ENCODE results near the gene PPP1R16B.
"Not testable (repeated sequence)": the region's sequence is repeated elsewhere in the genome, so short reads cannot be mapped to it uniquely, and the experiment has no call there.

The PPP1R16B gene

DNA sequence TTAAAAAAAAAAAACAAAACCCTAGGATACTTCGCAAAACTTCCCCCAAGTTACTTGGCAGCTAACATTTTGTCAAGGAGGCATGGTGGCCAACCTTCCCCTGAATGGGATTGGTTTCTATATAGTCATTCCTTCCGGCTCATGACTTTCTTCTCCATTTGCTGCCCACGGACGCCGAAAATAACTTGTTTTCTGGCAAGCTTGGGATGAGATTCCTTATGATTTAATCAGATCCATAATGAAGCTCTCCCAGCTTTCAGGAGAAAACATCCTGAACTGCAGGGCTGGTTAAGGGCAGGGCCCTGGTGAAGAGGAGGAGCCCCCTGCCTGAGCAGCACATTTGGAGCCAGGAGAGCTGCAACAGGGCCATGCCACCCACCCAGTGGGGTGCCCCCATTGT lies 49.9 kb downstream of the PPP1R16B start:
- DNase-seq: no peak

DNA sequence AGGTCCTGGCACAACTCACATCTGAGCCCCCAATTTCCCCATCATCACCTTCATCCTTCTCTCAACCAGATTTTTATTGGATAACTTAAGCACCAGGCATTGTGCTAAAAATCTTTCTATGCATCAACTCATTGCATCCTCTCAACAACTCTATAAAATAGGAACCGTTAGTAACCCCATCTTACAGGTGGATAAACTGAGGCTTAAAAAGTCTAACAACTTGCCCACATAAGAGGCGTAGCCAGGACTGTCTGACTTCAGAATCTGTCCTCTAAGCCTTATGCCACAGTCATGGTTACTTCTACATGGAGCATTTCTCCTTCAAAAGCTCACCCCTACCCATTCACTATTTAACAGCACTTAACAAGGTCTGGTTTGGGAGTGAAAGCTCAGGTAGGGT lies 51.1 kb downstream of the PPP1R16B start:
- no peak for DNase-seq

GRCh38 chr20:38857703-38858102 lies 52.2 kb downstream of the PPP1R16B start:
- no peak for DNase-seq

- DNase-seq: no peak
Observed at GRCh38 chr20:38859070-38859690, 53.7 kb downstream of the PPP1R16B start.

- DNase-seq: not testable (repeated sequence)
Observed at GRCh38 chr20:38859857-38860256, 54.4 kb downstream of the PPP1R16B start.

DNA sequence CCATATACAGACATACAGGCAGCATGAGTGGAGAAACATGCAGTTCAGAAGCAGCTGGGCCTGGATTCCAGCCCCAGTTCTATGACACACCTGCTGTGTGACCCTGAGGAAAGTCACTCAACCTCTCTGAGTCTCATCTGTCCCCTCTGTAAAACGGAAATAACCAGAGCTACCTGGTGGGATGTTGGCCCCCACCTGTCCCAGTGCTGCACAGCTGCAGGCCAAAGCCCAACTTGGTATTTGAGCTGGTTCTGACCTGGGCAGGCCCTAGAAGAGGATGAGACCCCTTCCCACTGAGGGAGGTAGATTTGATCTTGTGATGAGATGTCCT lies 55.5 kb downstream of the PPP1R16B start:
- DNase-seq: no peak

GRCh38 chr20:38862226-38862625 lies 56.7 kb downstream of the PPP1R16B start:
- DNase-seq: no peak

- no peak for DNase-seq
Observed at GRCh38 chr20:38863024-38863851, 57.7 kb downstream of the PPP1R16B start.

DNA sequence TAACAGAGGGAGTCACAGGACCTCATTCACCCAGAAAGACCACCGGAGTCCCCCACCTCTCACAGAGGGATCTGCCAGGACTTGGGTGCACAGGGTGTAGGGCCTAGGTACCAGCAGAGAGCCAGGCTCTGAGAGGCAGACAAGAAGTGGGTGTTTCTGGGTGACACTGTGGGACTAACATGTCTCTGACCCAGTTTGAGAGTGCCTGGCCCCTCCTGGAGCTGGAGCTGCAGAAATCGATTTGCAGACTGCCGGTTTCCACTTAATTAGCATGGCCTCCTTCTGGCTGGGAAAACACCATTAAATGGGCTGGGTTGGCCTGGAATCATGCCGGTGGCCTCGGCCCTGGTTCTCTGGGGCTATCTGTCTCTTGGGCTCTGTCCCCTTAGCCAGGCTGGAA lies 59.2 kb downstream of the PPP1R16B start:
- no peak for DNase-seq

GRCh38 chr20:38866265-38867061 lies 61.0 kb downstream of the PPP1R16B start:
- no peak for DNase-seq

DNA sequence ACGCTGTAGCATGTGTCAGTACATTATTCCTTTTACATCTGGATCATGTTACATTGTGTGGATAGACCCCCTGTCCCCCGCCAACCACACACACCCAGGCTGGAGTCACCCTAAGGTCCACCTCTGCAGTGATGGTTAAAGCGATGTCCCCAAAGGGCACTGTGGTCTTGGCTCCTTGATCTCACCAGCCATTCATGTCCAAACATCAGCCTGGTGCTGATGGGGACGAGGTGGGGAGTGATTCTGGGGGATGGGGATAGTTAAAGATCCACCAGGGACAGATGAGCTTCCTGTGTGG lies 61.5 kb downstream of the PPP1R16B start:
- DNase-seq: no peak

- no peak for DNase-seq
Observed at GRCh38 chr20:38870733-38871559, 65.4 kb downstream of the PPP1R16B start.

- DNase-seq: no peak
Observed at GRCh38 chr20:38871560-38871953, 66.1 kb downstream of the PPP1R16B start.

DNA sequence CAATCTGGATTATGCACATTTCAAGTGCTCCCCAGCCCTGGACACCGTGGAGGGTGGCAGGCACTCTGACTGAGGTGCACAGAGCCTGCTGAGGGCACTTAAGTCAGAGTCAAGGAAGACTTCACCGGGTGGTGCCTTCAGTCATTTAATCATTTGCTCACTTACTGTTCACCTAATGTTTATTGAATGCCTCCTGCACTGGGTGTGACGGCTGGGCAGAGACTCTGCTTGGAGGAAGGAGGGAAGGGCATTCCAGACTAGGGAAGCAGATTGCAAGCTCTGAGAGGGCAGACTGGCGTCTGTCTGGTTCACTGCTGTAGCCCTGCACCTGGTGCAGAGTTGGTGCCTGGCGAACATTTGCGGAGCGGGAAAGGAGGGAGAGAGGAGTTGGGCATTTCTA lies 66.5 kb downstream of the PPP1R16B start:
- DNase-seq: no peak

- no peak for DNase-seq
Observed at GRCh38 chr20:38872491-38873049, 67.1 kb downstream of the PPP1R16B start.

GRCh38 chr20:38873050-38873581 lies 67.6 kb downstream of the PPP1R16B start:
- DNase-seq: no peak

DNA sequence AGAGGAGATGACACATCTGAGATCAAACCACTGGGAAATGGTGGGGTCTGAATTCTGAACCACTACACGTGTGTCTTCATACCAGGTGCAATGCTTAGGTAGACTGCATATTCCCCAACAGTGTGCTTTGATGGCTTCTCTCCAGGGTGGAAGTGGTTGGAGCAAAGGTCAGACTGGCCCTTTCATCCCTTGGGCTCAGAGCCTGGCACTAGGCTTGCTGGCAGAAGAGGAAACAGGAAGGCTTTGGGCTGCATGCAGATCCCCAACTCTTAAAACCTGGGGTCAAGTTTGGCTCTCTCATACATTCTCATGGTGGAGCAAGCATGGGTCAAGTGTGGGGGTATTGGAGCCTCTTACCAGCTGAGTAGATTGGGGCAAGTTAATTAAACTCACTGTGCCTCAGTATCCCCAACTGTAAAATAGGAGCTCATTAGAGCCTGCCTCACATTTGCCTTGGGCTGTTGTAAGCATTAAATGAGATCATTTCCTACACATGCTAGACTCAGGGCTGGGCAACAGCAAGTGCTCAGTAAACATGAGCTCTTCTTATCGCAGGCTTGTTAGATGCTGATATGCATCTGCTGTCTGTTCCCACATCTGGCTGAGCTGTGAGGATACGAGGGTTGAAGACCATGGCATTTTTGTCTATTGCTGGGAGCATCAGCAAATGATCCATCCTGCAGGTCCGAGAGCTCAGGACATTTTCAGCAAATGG lies 69.1 kb downstream of the PPP1R16B start:
- no peak for DNase-seq

DNA sequence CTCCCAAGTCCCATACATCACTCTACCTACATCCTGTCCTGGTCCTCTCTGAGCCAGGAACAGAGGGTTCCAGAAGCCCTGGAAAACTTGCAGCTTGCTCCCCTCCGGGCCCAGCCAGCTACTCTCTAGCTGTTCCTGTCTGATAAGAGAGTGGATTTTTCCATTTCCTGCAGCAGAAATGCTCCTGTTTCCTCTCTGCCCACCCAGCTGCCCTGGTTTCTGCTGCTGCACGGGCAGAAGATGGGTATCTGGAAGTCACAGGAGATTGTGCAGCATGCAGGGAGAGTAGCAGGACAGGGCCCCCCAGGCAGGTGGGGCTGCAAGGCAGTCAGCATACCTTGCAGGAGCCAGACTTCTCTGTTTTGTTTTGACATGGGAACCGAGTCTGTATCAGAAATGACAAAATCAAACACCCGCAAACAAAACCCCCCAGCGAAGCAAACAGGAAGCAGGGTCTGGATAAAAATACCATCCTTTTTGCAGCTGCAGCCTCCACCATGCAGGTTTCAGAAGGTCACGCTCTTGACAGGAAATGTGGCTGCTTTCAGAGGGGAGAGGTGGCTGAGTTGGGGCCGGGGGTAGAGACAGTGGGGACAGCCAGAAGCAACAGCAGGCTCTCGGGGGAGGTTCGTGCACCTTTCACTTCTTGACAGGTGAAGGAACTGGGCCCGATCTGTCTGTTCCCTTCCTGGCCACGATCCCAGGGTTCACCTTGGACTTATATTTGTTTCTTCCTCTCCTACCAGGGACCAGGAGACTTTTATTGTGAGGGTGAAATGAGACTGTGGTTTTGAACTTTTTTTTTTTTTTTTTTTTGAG lies 69.9 kb downstream of the PPP1R16B start:
- DNase-seq: no peak

DNA sequence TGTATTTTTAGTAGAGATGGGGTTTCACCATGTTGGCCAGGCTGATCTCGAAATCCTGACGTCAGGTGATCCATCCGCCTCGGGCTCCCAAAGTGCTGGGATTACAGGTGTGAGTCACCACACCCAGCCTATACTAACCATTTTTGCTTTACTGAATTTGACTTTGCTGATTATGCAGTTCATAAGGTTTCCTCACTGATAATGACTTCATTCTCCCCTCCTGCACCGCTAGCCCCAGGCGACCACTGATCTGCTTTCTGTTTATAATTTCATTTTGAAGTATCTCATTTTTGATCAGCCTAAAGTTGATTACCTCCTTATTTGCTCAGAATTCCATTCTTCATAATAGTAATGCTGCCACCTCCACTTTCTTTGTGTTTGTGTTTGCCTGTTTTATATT lies 72.0 kb downstream of the PPP1R16B start:
- no peak for DNase-seq

DNA sequence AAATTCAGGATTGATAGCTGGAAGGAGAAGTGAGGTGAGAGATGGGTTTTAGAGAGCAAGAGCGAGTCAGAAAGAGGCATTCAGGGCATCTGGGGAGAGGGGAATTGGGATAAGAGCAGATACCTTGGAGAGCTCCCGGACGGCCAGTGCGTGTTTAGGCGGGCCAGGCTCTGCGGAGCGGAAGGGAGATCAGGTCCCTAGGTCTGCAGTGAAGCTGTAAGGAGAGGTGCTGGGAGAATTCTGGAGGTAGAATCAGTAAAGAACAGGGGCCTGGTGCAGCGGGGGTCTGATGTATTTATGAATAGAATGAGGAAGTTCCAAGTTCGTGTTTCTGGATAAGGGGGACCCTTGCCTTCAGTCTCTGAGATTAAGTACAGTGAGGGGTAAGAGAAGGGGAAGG lies 73.4 kb downstream of the PPP1R16B start:
- no peak for DNase-seq

All from NCI-H1694 (cell line).